H1 (cell line): ENCODE results near the gene DESI1. TPM values are rescaled to one million over a fixed set of nuclear protein-coding genes. Genes with fewer than 3 reads are reported as not detected.

Experiments used
- CTCF ChIA-PET: fragments of 300-600 bp; sonication (Branson Sonifier 250); formaldehyde crosslinking; loops from one replicate; lab custom pipeline; 2021; ENCODE audit not compliant: partially characterized antibody; lab: Charles Lee
- POLR2A ChIA-PET: fragments of 300-600 bp; sonication (Branson Sonifier 250); formaldehyde crosslinking; loops from one replicate; lab custom pipeline; 2021; ENCODE audit warnings: inconsistent platforms; ENCODE audit not compliant: partially characterized antibody; lab: Charles Lee
- DNase-seq, 2 experiments: peaks; one replicate each; pipeline versions ENCODE4 v3.0.0 to v3.0.0-alpha.2; 2010 to 2022; ENCODE audit warnings: low spot score in 2 of 2, low read depth in 1 of 2, mixed read lengths in 1 of 2
- FAIRE-seq: peaks from 2 replicates; lab custom pipeline; 2011; peaks lifted over from hg19 to GRCh38; lab: Jason Lieb, UNC
- H2AFZ ChIP-seq: 2 replicates; pipeline ENCODE4 v1.8.1; 2012; ENCODE audit warnings: low read length, inconsistent platforms
- H2AK5ac ChIP-seq: 2 replicates; pipeline ENCODE4 v1.6.1; 2013; ENCODE audit warnings: low read depth, low read length
- H2BK120ac ChIP-seq: replicated peaks from 2 replicates; pipeline ENCODE3; 2013; ENCODE audit warnings: low read depth, low read length, inconsistent platforms
- H2BK12ac ChIP-seq: 2 replicates; pipeline ENCODE4 v1.6.1; 2013; ENCODE audit warnings: low read depth, low read length
- H2BK15ac ChIP-seq: 2 replicates; pipeline ENCODE4 v1.6.1; 2013; ENCODE audit warnings: low read length
- H2BK20ac ChIP-seq: 2 replicates; pipeline ENCODE4 v1.6.1; 2013; ENCODE audit warnings: low read length
- H2BK5ac ChIP-seq: 2 replicates; pipeline ENCODE4 v1.6.1; 2013; ENCODE audit warnings: low read depth, low read length
- H3K14ac ChIP-seq: 2 replicates; pipeline ENCODE4 v1.6.1; 2013; ENCODE audit warnings: inconsistent platforms; ENCODE audit not compliant: insufficient read length
- H3K18ac ChIP-seq: 2 replicates; pipeline ENCODE4 v1.6.1; 2013; ENCODE audit warnings: low read length; ENCODE audit errors: extremely low read depth
- H3K23ac ChIP-seq: 2 replicates; pipeline ENCODE4 v1.6.1; 2013; ENCODE audit warnings: inconsistent platforms; ENCODE audit not compliant: insufficient read length
- H3K23me2 ChIP-seq: 2 replicates; pipeline ENCODE4 v1.6.1; 2013; ENCODE audit warnings: low read depth, low read length
- H3K27ac ChIP-seq: 2 replicates; pipeline ENCODE4 v1.6.1; 2011; ENCODE audit warnings: low read depth, low read length, inconsistent platforms
- H3K27me3 ChIP-seq, 4 experiments: replicated peaks in 1 of 4; 1 replicate in 1 of 4; 2 replicates in 3 of 4; pipeline versions ENCODE4 v1.6.1 to v1.8.1; 2011 to 2013; ENCODE audit warnings: low read length in 3 of 4, mild to moderate bottlenecking in 3 of 4, inconsistent platforms in 2 of 4, mixed read lengths in 2 of 4, moderate library complexity in 1 of 4; ENCODE audit not compliant: control insufficient read depth in 3 of 4, insufficient read depth in 3 of 4; ENCODE audit errors: extremely low read depth in 1 of 4
- H3K36me3 ChIP-seq, 4 experiments: 2 replicates each; pipeline versions ENCODE4 v1.6.1 to v1.8.1; 2011 to 2013; ENCODE audit warnings: mild to moderate bottlenecking in 4 of 4, low read length in 3 of 4, moderate library complexity in 2 of 4, control low read depth in 1 of 4, inconsistent platforms in 1 of 4; ENCODE audit not compliant: insufficient read depth in 4 of 4, control insufficient read depth in 2 of 4
- H3K4ac ChIP-seq: replicated peaks from 2 replicates; pipeline ENCODE3; 2013; ENCODE audit warnings: low read length, low read depth, mixed read lengths, inconsistent platforms; ENCODE audit not compliant: insufficient read length
- H3K4me1 ChIP-seq, 4 experiments: replicated peaks in 1 of 4; 1 replicate in 1 of 4; 2 replicates in 3 of 4; pipeline versions ENCODE4 v1.6.1 to v1.8.1; 2011 to 2013; ENCODE audit warnings: low read length in 3 of 4, inconsistent platforms in 2 of 4, mixed read lengths in 1 of 4; ENCODE audit not compliant: insufficient read depth in 4 of 4, control insufficient read depth in 3 of 4
- H3K4me2 ChIP-seq, 2 experiments: 2 replicates each; pipeline versions ENCODE4 v1.6.1 to v1.8.1; 2011 to 2013; ENCODE audit warnings: low read depth in 2 of 2, low read length in 2 of 2, control low read depth in 1 of 2, inconsistent platforms in 1 of 2, mild to moderate bottlenecking in 1 of 2; ENCODE audit not compliant: insufficient read depth in 1 of 2
- H3K4me3 ChIP-seq, 4 experiments: fragments of 200-600, 300-600 bp in 1 of 4; sonication (generic), shearing (Covaris generic), sonication (Bioruptor Twin) in 1 of 4; 2 replicates each; pipeline versions ENCODE4 v1.5.1 to v1.8.1; 2011 to 2016; ENCODE audit warnings: low read length in 4 of 4, low read depth in 3 of 4, control low read depth in 2 of 4, inconsistent platforms in 2 of 4, mild to moderate bottlenecking in 2 of 4, mixed read lengths in 1 of 4, moderate library complexity in 1 of 4; ENCODE audit not compliant: insufficient read depth in 2 of 4; ENCODE audit errors: extremely low read depth in 1 of 4
- H3K56ac ChIP-seq: replicated peaks from 2 replicates; pipeline ENCODE3; 2013; ENCODE audit warnings: low read depth, mild to moderate bottlenecking, mixed read lengths, low read length, inconsistent platforms; ENCODE audit not compliant: insufficient read length
- H3K79me1 ChIP-seq: 2 replicates; pipeline ENCODE4 v1.6.1; 2013; ENCODE audit warnings: low read depth, low read length, control low read depth
- H3K79me2 ChIP-seq, 2 experiments: 2 replicates each; pipeline versions ENCODE4 v1.6.1 to v1.8.1; 2012 to 2013; ENCODE audit warnings: low read length in 2 of 2, mild to moderate bottlenecking in 2 of 2, inconsistent platforms in 1 of 2; ENCODE audit not compliant: insufficient read depth in 2 of 2, control insufficient read depth in 1 of 2
- H3K9ac ChIP-seq, 4 experiments: replicated peaks in 1 of 4; 1 replicate in 1 of 4; 2 replicates in 3 of 4; pipeline versions ENCODE4 v1.6.1 to v1.8.1; 2011 to 2013; ENCODE audit warnings: low read depth in 3 of 4, low read length in 3 of 4, control low read depth in 2 of 4, mild to moderate bottlenecking in 2 of 4, moderate library complexity in 2 of 4, inconsistent platforms in 1 of 4; ENCODE audit errors: extremely low read depth in 1 of 4
- H3K9me3 ChIP-seq, 2 experiments: 2 replicates each; pipeline versions ENCODE4 v1.6.1 to v1.8.1; 2012 to 2013; ENCODE audit warnings: mild to moderate bottlenecking in 2 of 2, moderate library complexity in 2 of 2, control low read depth in 1 of 2, inconsistent platforms in 1 of 2, low read depth in 1 of 2, low read length in 1 of 2, mixed read lengths in 1 of 2; ENCODE audit not compliant: insufficient read depth in 2 of 2
- H4K20me1 ChIP-seq, 2 experiments: replicated peaks in 1 of 2; 2 replicates each; pipeline versions ENCODE3 to v1.8.1; 2011 to 2013; ENCODE audit warnings: inconsistent platforms in 2 of 2, low read length in 2 of 2, mild to moderate bottlenecking in 1 of 2; ENCODE audit not compliant: insufficient read depth in 2 of 2, control insufficient read depth in 1 of 2
- H4K5ac ChIP-seq: 2 replicates; pipeline ENCODE4 v1.6.1; 2013; ENCODE audit warnings: low read length, low read depth, mixed read lengths, inconsistent platforms; ENCODE audit not compliant: insufficient read length
- H4K8ac ChIP-seq: 2 replicates; pipeline ENCODE4 v1.8.0; 2013; ENCODE audit warnings: mild to moderate bottlenecking, moderate library complexity, low read length, inconsistent platforms; ENCODE audit not compliant: insufficient read depth; ENCODE audit errors: extremely low read depth
- H4K91ac ChIP-seq: replicated peaks from 2 replicates; pipeline ENCODE3; 2013; ENCODE audit warnings: low read length, mixed read lengths, inconsistent platforms; ENCODE audit not compliant: insufficient read length
- EP300 ChIP-seq, 2 experiments: IDR thresholded peaks; 1 replicate in 1 of 2; 2 replicates in 1 of 2; pipeline ENCODE4 v1.6.1; 2011 to 2012; ENCODE audit warnings: low read depth in 2 of 2, low read length in 2 of 2, mild to moderate bottlenecking in 2 of 2, borderline replicate concordance in 1 of 2, inconsistent platforms in 1 of 2, moderate library complexity in 1 of 2
- POLR2AphosphoS5 ChIP-seq: IDR thresholded peaks from 2 replicates; pipeline ENCODE4 v1.6.1; 2011; ENCODE audit warnings: low read depth, low read length
- RFX5 ChIP-seq: IDR thresholded peaks from 2 replicates; pipeline ENCODE4 v1.6.1; 2011; ENCODE audit warnings: low read depth, low read length, improper control_type of control experiment, borderline replicate concordance
- TAF1 ChIP-seq: IDR thresholded peaks from 2 replicates; pipeline ENCODE4 v1.6.1; 2011; ENCODE audit warnings: mild to moderate bottlenecking, low read depth, low read length
- TAF7 ChIP-seq: optimal IDR thresholded peaks from 2 replicates; pipeline ENCODE3; 2011; ENCODE audit warnings: low read depth, mild to moderate bottlenecking, inconsistent platforms, low read length, moderate library complexity, borderline replicate concordance
- WGBS, 2 experiments: shearing (Covaris generic) in 1 of 2; methylation state at CpG; one replicate each; pipeline versions ENCODE4 v1.1.6 to v1.1.7; 2013 to 2015; ENCODE audit warnings: low lambda C conversion rate in 2 of 2, mixed read lengths in 2 of 2, inconsistent platforms in 1 of 2, low coverage in 1 of 2, missing lambda C conversion rate in 1 of 2; ENCODE audit not compliant: insufficient replicate concordance in 2 of 2, insufficient coverage in 1 of 2, insufficient read length in 1 of 2; ENCODE audit errors: extremely low coverage in 1 of 2, missing lambda C conversion rate in 1 of 2; 5-methylcytosine and 5-hydroxymethylcytosine counted together
- polyA plus RNA-seq, 7 experiments: library from polyadenylated mRNA; depleted of rRNA in 3 of 7; stranded (reverse) in 5 of 7; unstranded in 2 of 7; fragments of >200 nt in 5 of 7; fragments of 200-250 nt in 2 of 7; gene quantifications; 1 replicate in 5 of 7; 2 replicates in 1 of 7; 4 replicates in 1 of 7; pipeline versions ENCODE4 v1.2.1 to v1.2.3, GENCODE V29; 2011 to 2013; ENCODE audit warnings: missing spikeins in 2 of 7, mixed read lengths in 2 of 7
- total RNA-seq: library from RNA; stranded (reverse); fragmentation: NEBNext Ultra II Directional; extraction: Animal tissue kit (Norgen Biotek cat#: 25700); gene quantifications from 2 replicates; pipeline ENCODE4 v1.2.1, GENCODE V29; 2021
- TF ChIP-seq, protein P1 (sequence below): IDR thresholded peaks from 2 replicates; pipeline ENCODE4 v1.6.1; 2011; ENCODE audit warnings: low read length, improper control_type of control experiment

The DESI1 gene
- total and polyA plus RNA-seq, 2 of the 8 experiments (the other 6 are each of a cell fraction or from before 2014, with no cell fraction given) = 27.6 to 34.3 TPM

DNA sequence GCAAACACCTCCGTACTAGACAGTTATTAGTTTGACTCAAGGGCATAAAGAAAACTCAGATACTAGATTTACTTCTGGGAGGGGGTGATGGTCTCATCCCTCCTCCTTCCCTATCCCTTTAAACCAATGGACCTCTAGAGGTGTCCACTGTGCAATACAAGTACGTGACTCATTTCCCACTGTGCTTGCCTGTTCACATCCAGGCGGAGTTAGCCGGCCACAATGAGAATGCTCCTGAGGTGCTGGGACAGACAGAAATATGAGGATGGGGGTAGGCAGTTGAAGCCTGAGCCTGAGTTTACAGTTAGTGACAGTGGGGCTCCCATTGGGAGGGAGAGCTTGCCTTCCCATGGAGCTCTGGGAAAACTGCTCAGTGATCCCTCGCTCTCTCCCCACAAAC, 22.8 kb downstream of the DESI1 start:
- Histone ChIP-seq H3K9ac (no peak overlapping the region), H3K4me2 (no peak overlapping the region), H4K8ac (no peak overlapping the region), H3K23ac (no peak overlapping the region), H3K9me3 (peaks cover 0 to 3% of the 10 kb centered on the region in 2 experiments; a peak in 1 of 4 replicates), H3K79me2 (no peaks in the 10 kb centered on the region), H2BK20ac (no peak overlapping the region), H3K4me1 (0 out of 7 replicates have a peak, but pooled peaks cover 0 to 2% (median 0%) of the 10 kb centered on the region in 4 experiments), H3K4ac (no peak overlapping the region), H2BK12ac (no peak overlapping the region), H3K27ac (no peak overlapping the region), H3K18ac (no peak overlapping the region), H3K14ac (no peak overlapping the region), H2BK120ac (no peak overlapping the region), H3K56ac (no peak overlapping the region), H4K5ac (no peak overlapping the region), H4K20me1 (peaks cover 3 to 6% of the 10 kb centered on the region in 2 experiments), H3K27me3 (no peaks in the 10 kb centered on the region), H3K4me3 (no peak overlapping the region), H2AFZ (no peak overlapping the region), H3K23me2 (no peaks in the 10 kb centered on the region), H2AK5ac (no peak overlapping the region), H3K79me1 (no peaks in the 10 kb centered on the region), H2BK5ac (no peak overlapping the region), H3K36me3 (peaks cover 2 to 14% (median 8%) of the 10 kb centered on the region in 4 experiments; a peak in 5 of 8 replicates), H2BK15ac (no peak overlapping the region), H4K91ac (no peak overlapping the region)
- TF ChIP-seq, protein P1, sequence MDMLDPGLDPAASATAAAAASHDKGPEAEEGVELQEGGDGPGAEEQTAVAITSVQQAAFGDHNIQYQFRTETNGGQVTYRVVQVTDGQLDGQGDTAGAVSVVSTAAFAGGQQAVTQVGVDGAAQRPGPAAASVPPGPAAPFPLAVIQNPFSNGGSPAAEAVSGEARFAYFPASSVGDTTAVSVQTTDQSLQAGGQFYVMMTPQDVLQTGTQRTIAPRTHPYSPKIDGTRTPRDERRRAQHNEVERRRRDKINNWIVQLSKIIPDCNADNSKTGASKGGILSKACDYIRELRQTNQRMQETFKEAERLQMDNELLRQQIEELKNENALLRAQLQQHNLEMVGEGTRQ = no peak
- no peak for TF ChIP-seq TAF7
- TF ChIP-seq TAF1 = no peak
- no peak for TF ChIP-seq EP300 (IDR thresholded peaks at IDR 0.05; ENCODE audit: borderline replicate concordance in 1 of 2, low read depth in 2 of 2, low read length in 2 of 2)
- TF ChIP-seq RFX5 = no peak
- TF ChIP-seq POLR2AphosphoS5 = no peak
- no peak for DNase-seq
- no peak for FAIRE-seq
- POLR2A ChIA-PET = interaction anchor here (0.7 to 3.2 kb wide), 11 partner anchors 9 to 63 kb away, joined by 3 to 25 read pairs (median 4); partner anchors contain the start of genes DESI1, PMM1 and XRCC6
- 91% methylated on average over 5 of the region's 5 CpGs; no CpG with 5 or more reads in 1 of the 2 experiments for WGBS, 2 experiments
- CTCF ChIA-PET = interaction anchor here (0.5 to 7.4 kb wide), 38 partner anchors 8 to 284 kb away, joined by 3 to 164 read pairs (median 6); partner anchors contain the start of genes CSDC2, PMM1 and POLR3H
